ENCODE data around the gene MAT2A. TPM values are rescaled to one million over a fixed set of nuclear protein-coding genes. Genes with fewer than 3 reads are reported as not detected.
A peak's percentile ranks its signal among the peaks of the same experiment; 100 is the strongest.

Gene MAT2A
- total RNA-seq, 1 experiment from 2014 or later: 444 TPM

DNA sequence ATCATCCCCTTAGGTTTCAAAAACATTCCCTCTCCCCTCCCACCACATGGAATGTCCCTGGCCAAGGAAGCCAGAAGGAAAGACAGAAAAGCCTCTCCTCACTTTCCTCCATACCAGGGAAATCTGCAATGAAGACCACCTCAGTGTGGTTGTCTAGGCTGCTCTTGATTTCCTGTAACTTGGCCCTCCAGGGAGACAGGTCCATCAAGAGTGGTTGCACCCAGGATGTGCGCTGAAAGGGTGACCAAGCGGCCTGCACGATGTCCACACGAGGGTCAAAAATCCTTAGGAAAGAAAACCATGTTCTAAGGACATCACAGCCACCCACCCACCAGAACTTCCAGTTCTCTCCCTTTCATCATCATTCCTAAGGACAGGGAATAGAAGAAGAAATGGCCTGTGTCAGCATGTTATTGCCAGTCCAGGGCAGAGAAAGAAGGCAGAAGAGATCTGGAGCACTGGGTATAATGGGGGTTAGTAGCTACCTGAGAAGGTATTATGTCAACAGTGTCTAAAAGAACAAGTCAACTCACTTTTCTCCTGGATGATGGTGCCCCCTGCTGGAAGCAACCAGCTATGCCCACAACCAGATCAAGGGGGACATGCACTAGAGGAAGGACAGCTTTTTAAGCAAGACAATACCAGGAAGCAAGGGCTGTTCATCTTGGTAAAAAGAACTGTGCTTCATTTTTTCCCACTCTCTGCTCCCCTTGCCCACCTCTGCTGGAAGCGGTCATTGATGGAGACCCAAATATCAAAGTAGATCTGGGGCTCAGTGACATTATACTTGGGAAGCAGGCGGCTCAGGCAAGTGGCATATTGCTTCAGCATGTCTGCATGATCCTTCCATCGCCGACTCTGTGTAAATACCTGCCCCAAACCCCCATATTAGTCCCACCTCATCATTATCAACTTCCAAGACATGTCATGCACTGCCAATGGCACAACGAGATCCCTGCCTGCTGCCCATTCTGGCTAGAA lies 13.0 kb downstream of the MAT2A start:
- no peaks in the 10 kb centered on the region for H3K9me2 ChIP-seq (ENCODE audit: insufficient read depth)
- H3K4me2 ChIP-seq (ENCODE audit: low read length): no peak overlapping the region
- CTCF ChIA-PET: interaction anchor here (0.8 to 5.0 kb wide), 17 partner anchors 9 to 485 kb away, joined by 3 to 118 read pairs (median 4); partner anchors contain the start of genes ELMOD3, GGCX, MAT2A and RETSAT
- ATAC-seq: peak; percentile 81
- no peak overlapping the region for H2AFZ ChIP-seq (ENCODE audit: low read depth, low read length, poor library complexity, severe bottlenecking)
- peak; percentile 72 for DNase-seq (ENCODE audit: low read depth, low spot score)
- H4K20me1 ChIP-seq (ENCODE audit: insufficient read depth): no peaks in the 10 kb centered on the region; the same call in 1 of the 2 replicates
- no peaks in the 10 kb centered on the region for H3K9me3 ChIP-seq (ENCODE audit: control insufficient read depth in 1 of 2, insufficient read depth in 1 of 2, low read depth in 1 of 2, low read length in 2 of 2)
- no peaks in the 10 kb centered on the region for H3K27me3 ChIP-seq (ENCODE audit: insufficient read depth, low read length)
- RAD21 ChIA-PET (ENCODE audit: low non-redundant PET in 1 of 2, low total read pairs in 2 of 2, uncharacterized antibody in 2 of 2, unreplicated experiment in 2 of 2): interaction anchor here (0.5 to 2.3 kb wide), 12 partner anchors 10 to 485 kb away, joined by 3 to 25 read pairs (median 4); partner anchors contain the start of genes ELMOD3 (in 1 of the 2), MAT2A (in 1 of the 2), RETSAT (in 1 of the 2) and SH2D6 (in 1 of the 2)
- H3K4me1 ChIP-seq (ENCODE audit: control insufficient read depth in 1 of 2, insufficient read depth in 2 of 2, low read length in 2 of 2): no peaks in the 10 kb centered on the region
- no TSS peak for BruUV-seq (replicated peaks)
- peaks cover 16 to 42% of the 10 kb centered on the region in 2 experiments; a peak in 3 of 4 replicates for H3K36me3 ChIP-seq (ENCODE audit: control insufficient read depth in 1 of 2, insufficient read depth in 2 of 2, low read length in 2 of 2)
- H3K4me3 ChIP-seq (replicated peaks in 1 of 2; ENCODE audit: low read depth in 1 of 2, low read length in 2 of 2): no peak overlapping the region
- no peak for TF ChIP-seq SIN3A (IDR thresholded peaks at IDR 0.05; ENCODE audit: low read depth)
- no peak for TF ChIP-seq TCF7L2 (IDR thresholded peaks at IDR 0.05; ENCODE audit: borderline replicate concordance, extremely low read depth, insufficient read depth, insufficient read length)
- TF ChIP-seq, protein P1, sequence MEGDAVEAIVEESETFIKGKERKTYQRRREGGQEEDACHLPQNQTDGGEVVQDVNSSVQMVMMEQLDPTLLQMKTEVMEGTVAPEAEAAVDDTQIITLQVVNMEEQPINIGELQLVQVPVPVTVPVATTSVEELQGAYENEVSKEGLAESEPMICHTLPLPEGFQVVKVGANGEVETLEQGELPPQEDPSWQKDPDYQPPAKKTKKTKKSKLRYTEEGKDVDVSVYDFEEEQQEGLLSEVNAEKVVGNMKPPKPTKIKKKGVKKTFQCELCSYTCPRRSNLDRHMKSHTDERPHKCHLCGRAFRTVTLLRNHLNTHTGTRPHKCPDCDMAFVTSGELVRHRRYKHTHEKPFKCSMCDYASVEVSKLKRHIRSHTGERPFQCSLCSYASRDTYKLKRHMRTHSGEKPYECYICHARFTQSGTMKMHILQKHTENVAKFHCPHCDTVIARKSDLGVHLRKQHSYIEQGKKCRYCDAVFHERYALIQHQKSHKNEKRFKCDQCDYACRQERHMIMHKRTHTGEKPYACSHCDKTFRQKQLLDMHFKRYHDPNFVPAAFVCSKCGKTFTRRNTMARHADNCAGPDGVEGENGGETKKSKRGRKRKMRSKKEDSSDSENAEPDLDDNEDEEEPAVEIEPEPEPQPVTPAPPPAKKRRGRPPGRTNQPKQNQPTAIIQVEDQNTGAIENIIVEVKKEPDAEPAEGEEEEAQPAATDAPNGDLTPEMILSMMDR (IDR thresholded peaks at IDR 0.05 in 2 of 3, conservative IDR thresholded peaks at IDR 0.05 in 1 of 3; ENCODE audit: borderline replicate concordance in 1 of 3, insufficient read depth in 1 of 3, low read depth in 2 of 3, low read length in 2 of 3): peak; percentile 91 to 96 (median 95)
- no peak for TF ChIP-seq EZH2phosphoT487 (IDR thresholded peaks at IDR 0.05; ENCODE audit: borderline replicate concordance)
- TF ChIP-seq, protein P2, sequence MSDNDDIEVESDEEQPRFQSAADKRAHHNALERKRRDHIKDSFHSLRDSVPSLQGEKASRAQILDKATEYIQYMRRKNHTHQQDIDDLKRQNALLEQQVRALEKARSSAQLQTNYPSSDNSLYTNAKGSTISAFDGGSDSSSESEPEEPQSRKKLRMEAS (IDR thresholded peaks at IDR 0.05): no peak
- peak; percentile 99 for TF ChIP-seq RAD21 (IDR thresholded peaks at IDR 0.05; ENCODE audit: low read depth)
- TF ChIP-seq, protein P3, sequence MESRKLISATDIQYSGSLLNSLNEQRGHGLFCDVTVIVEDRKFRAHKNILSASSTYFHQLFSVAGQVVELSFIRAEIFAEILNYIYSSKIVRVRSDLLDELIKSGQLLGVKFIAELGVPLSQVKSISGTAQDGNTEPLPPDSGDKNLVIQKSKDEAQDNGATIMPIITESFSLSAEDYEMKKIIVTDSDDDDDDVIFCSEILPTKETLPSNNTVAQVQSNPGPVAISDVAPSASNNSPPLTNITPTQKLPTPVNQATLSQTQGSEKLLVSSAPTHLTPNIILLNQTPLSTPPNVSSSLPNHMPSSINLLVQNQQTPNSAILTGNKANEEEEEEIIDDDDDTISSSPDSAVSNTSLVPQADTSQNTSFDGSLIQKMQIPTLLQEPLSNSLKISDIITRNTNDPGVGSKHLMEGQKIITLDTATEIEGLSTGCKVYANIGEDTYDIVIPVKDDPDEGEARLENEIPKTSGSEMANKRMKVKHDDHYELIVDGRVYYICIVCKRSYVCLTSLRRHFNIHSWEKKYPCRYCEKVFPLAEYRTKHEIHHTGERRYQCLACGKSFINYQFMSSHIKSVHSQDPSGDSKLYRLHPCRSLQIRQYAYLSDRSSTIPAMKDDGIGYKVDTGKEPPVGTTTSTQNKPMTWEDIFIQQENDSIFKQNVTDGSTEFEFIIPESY (IDR thresholded peaks at IDR 0.05; ENCODE audit: extremely low read depth, insufficient replicate concordance, low read length): no peak
- no peaks in the 10 kb centered on the region for H3K79me2 ChIP-seq (ENCODE audit: insufficient read depth, low read length)
- POLR2A ChIA-PET: interaction anchor here (1.5 to 15.3 kb wide), 3 partner anchors 12 to 128 kb away, joined by 3 to 236 read pairs (median 58); partner anchors contain the start of genes MAT2A and SH2D6
- H3K9ac ChIP-seq (ENCODE audit: low read length): no peak overlapping the region
- intact Hi-C loops (cut with micrococcal nuclease): loop anchor here (1.0 to 10.0 kb wide), 3 partner anchors 132 to 227 kb away; partner anchors contain the start of gene TGOLN2
- H3K27ac ChIP-seq (ENCODE audit: low read depth, low read length): 0 out of 2 replicates have a peak overlapping the region, but pooled peaks have one; percentile 4

All from HCT116 (cell line).